Measurements from ENCODE around the gene MEX3D. TPM values are rescaled to one million over a fixed set of nuclear protein-coding genes. Genes with fewer than 3 reads are reported as not detected.
A peak's percentile ranks its signal among the peaks of the same experiment; 100 is the strongest.

Gene MEX3D
- total RNA-seq, 1 experiment from 2014 or later, result 70.4 TPM

DNA sequence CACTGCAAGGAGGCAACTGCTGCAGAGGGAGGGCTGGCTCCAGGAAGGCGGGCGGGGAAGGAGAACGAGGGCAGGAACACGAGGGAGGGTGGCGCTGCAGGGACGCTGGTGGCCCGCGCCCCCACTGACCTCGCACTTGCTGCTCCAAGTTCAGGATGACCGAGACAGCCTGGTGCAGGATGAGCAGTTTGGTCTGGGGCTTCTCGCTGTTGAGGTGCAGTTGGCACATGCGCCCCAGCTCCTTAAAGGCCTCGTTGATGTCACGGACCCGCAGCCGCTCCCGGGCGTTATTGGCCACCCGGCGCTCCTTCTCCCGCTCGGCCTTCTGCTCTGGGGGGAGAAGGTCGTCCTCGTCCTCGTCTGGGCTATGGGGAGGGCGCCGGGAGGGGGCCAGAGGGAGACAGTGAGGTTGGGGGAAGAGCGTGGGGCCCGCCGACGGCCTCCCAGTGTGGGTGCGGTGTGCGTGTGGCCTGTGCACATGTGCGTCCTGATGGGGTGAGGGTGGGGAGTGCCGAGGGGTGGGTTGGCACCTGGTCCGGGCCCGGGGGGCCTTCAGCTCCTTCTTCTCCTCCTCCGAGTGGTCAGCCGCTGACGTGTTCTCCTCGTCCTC, 47.1 kb upstream of the MEX3D start:
- Histone ChIP-seq H2AK5ac (ENCODE audit: insufficient read length, low read length) (no peak overlapping the region), H2BK120ac (ENCODE audit: low read depth, low read length, poor library complexity, severe bottlenecking) (no peak overlapping the region), H4K8ac (replicated peaks; ENCODE audit: insufficient read length, low read depth, low read length) (no peak overlapping the region), H3K79me1 (ENCODE audit: insufficient read depth, low read depth, low read length, poor library complexity, severe bottlenecking) (no peaks in the 10 kb centered on the region), H2BK12ac (ENCODE audit: insufficient read length, low read depth, low read length) (no peak overlapping the region), H3K27ac (ENCODE audit: insufficient read length, low read depth, low read length) (no peak overlapping the region), H3K18ac (ENCODE audit: insufficient read length, low read depth, low read length) (no peak overlapping the region), H2BK15ac (ENCODE audit: low read depth, low read length) (no peak overlapping the region), H4K91ac (ENCODE audit: insufficient read length, low read depth, low read length) (no peak overlapping the region), H3K14ac (ENCODE audit: insufficient read depth, low read length) (no peak overlapping the region), H3K4me2 (ENCODE audit: insufficient read depth, insufficient read length, low read length) (no peak overlapping the region), H2BK5ac (ENCODE audit: insufficient read length, low read length) (no peak overlapping the region), H4K20me1 (ENCODE audit: control insufficient read depth, insufficient read depth, insufficient read length) (no peaks in the 10 kb centered on the region), H3K9ac (ENCODE audit: extremely low read depth, insufficient read length, low read length) (no peak overlapping the region), H3K9me3 (ENCODE audit: control insufficient read depth, low read depth, low read length) (no peaks in the 10 kb centered on the region), H3K79me2 (ENCODE audit: insufficient read depth, low read length) (no peaks in the 10 kb centered on the region), H3K4ac (ENCODE audit: low read depth, low read length) (no peak overlapping the region), H3T11ph (ENCODE audit: low read length) (no peak overlapping the region), H3K23ac (ENCODE audit: insufficient read length, low read depth, low read length) (no peak overlapping the region), H4K5ac (ENCODE audit: insufficient read length, low read depth, low read length) (no peak overlapping the region), H3K4me1 (ENCODE audit: insufficient read depth, low read length) (no peaks in the 10 kb centered on the region), H2BK20ac (ENCODE audit: low read depth, low read length, poor library complexity, severe bottlenecking) (no peak overlapping the region), H3K56ac (ENCODE audit: insufficient read length, low read depth, low read length) (no peak overlapping the region), H2AFZ (ENCODE audit: low read length) (no peak overlapping the region), H3K23me2 (ENCODE audit: insufficient read length, low read depth, low read length, poor library complexity, severe bottlenecking) (no peaks in the 10 kb centered on the region), H3K27me3 (ENCODE audit: insufficient read depth, low read length) (no peaks in the 10 kb centered on the region)
- no CpG with 5 or more reads among the region's 41 CpGs for WGBS (ENCODE audit: extremely low coverage, insufficient read length, low lambda C conversion rate)
- Mint-ChIP-seq H3K4me3 (no peak overlapping the region; a peak in 1 of 5 replicates), H3K27me3 (ENCODE audit: low read depth) (no peaks in the 10 kb centered on the region), H3K9me3 (no peaks in the 10 kb centered on the region), H3K4me1 (peaks cover 0 to 11% of the 10 kb centered on the region in 2 experiments; a peak in 3 of 4 replicates), H3K36me3 (ENCODE audit: insufficient read depth in 1 of 3, low read depth in 3 of 3) (peaks cover 54 to 93% (median 89%) of the 10 kb centered on the region in 3 experiments; a peak in 6 of 7 replicates), H3K27ac (peak overlapping the region in 1 of 3 experiments; percentile 62; a peak in 1 of 7 replicates)
- TF ChIP-seq, protein P1, sequence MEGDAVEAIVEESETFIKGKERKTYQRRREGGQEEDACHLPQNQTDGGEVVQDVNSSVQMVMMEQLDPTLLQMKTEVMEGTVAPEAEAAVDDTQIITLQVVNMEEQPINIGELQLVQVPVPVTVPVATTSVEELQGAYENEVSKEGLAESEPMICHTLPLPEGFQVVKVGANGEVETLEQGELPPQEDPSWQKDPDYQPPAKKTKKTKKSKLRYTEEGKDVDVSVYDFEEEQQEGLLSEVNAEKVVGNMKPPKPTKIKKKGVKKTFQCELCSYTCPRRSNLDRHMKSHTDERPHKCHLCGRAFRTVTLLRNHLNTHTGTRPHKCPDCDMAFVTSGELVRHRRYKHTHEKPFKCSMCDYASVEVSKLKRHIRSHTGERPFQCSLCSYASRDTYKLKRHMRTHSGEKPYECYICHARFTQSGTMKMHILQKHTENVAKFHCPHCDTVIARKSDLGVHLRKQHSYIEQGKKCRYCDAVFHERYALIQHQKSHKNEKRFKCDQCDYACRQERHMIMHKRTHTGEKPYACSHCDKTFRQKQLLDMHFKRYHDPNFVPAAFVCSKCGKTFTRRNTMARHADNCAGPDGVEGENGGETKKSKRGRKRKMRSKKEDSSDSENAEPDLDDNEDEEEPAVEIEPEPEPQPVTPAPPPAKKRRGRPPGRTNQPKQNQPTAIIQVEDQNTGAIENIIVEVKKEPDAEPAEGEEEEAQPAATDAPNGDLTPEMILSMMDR (conservative IDR thresholded peaks at IDR 0.05), result no peak
- no peak for DNase-seq
